Gastroesophageal sphincter (tissue), 4 donors: ENCODE measurements around the gene CADM2. TPM values are rescaled to one million over a fixed set of nuclear protein-coding genes. Genes with fewer than 3 reads are reported as not detected.

Experiments
- ATAC-seq: fragments of 150-250 bp; one replicate; pipeline ENCODE4 v1.9.1; 2016; ENCODE audit warnings: mild to moderate bottlenecking, moderate library complexity
- H3K27ac ChIP-seq, 4 donors: fragments of 200-600 bp; sonication (generic) in 3 of 4; 1 replicate in 3 of 4; 2 replicates in 1 of 4; pipeline ENCODE4 v1.5.1; 2016 to 2019
- H3K27me3 ChIP-seq: fragments of 200-600 bp; sonication (generic); one replicate; pipeline ENCODE4 v1.5.1; 2019
- H3K36me3 ChIP-seq, 2 donors: fragments of 200-600 bp; sonication (generic); one replicate each; pipeline ENCODE4 v1.5.1; 2019; ENCODE audit warnings: control low read depth in 1 of 2
- H3K4me1 ChIP-seq, 3 donors: fragments of 200-600 bp; sonication (generic); 1 replicate in 2 of 3; 2 replicates in 1 of 3; pipeline ENCODE4 v1.5.1; 2016 to 2019; ENCODE audit warnings: control low read depth in 2 of 3
- H3K4me3 ChIP-seq, 2 donors: fragments of 200-600 bp; sonication (generic); one replicate each; pipeline ENCODE4 v1.5.1; 2019; ENCODE audit warnings: mild to moderate bottlenecking in 1 of 2, moderate library complexity in 1 of 2
- H3K9me3 ChIP-seq, 3 donors: fragments of 200-600 bp; sonication (generic); one replicate each; pipeline ENCODE4 v1.5.1; 2017 to 2019; ENCODE audit warnings: control low read depth in 2 of 3
- CTCF ChIP-seq, 4 experiments: fragments of 200-600 bp in 2 of 4; fragments of 450-650 bp in 2 of 4; sonication (generic) in 1 of 4; IDR thresholded peaks; one replicate each; pipeline ENCODE4 v1.5.1; 2017 to 2019; ENCODE audit warnings: antibody characterized with exemption in 4 of 4, mild to moderate bottlenecking in 2 of 4, moderate library complexity in 2 of 4
- EP300 ChIP-seq: sonication (generic); formaldehyde crosslinking; IDR thresholded peaks from one replicate; pipeline ENCODE4 v1.6.1; 2017; ENCODE audit warnings: antibody characterized with exemption, mild to moderate bottlenecking
- POLR2A ChIP-seq, 2 donors: fragments of 450-650 bp; IDR thresholded peaks; one replicate each; pipeline ENCODE4 v1.6.1; 2017; ENCODE audit warnings: antibody characterized with exemption in 2 of 2, mild to moderate bottlenecking in 2 of 2, moderate library complexity in 1 of 2
- POLR2AphosphoS5 ChIP-seq: sonication (generic); formaldehyde crosslinking; IDR thresholded peaks from one replicate; pipeline ENCODE4 v1.6.1; 2017; ENCODE audit warnings: antibody characterized with exemption
- WGBS, 2 donors: methylation state at CpG; one replicate each; pipeline ENCODE4 v1.1.5; 2018; ENCODE audit warnings: low coverage in 1 of 2; 5-methylcytosine and 5-hydroxymethylcytosine counted together
- total RNA-seq, 4 donors: library from RNA; depleted of rRNA; stranded (reverse); fragments of >200 nt; gene quantifications; one replicate each; pipeline ENCODE4 v1.1.0, GENCODE V29; 2016

CADM2 gene
- total RNA-seq, 4 donors from 2014 or later = 8.2 to 10.1 (median 9.4) TPM

- no peak for ATAC-seq
- TF ChIP-seq CTCF (IDR thresholded peaks at IDR 0.05) (no peak), POLR2A (IDR thresholded peaks at IDR 0.05) (no peak), POLR2AphosphoS5 (no peak)
- 76 to 86% methylated on average over 2 of the region's 2 CpGs for WGBS, 2 donors
- Histone ChIP-seq H3K9me3 (no peaks in the 10 kb centered on the region), H3K4me1 (no peaks in the 10 kb centered on the region), H3K4me3 (no peak overlapping the region), H3K27me3 (no peaks in the 10 kb centered on the region), H3K36me3 (no peaks in the 10 kb centered on the region), H3K27ac (no peak overlapping the region)
These were observed 285.7 kb downstream of the CADM2 start for GRCh38 chr3:85244519-85244918.

GRCh38 chr3:85251766-85252165 lies 293.0 kb downstream of the CADM2 start:
- WGBS, 2 donors = 85 to 88% methylated on average over 1 of the region's 1 CpG
- no peak for ATAC-seq
- H3K4me3 ChIP-seq = no peak overlapping the region
- H3K27ac ChIP-seq = no peak overlapping the region
- no peaks in the 10 kb centered on the region for H3K9me3 ChIP-seq
- H3K36me3 ChIP-seq = no peaks in the 10 kb centered on the region
- no peak for TF ChIP-seq POLR2A (IDR thresholded peaks at IDR 0.05)
- TF ChIP-seq POLR2AphosphoS5 = no peak
- no peak for TF ChIP-seq EP300
- TF ChIP-seq CTCF (IDR thresholded peaks at IDR 0.05) = no peak
- H3K27me3 ChIP-seq = no peaks in the 10 kb centered on the region
- H3K4me1 ChIP-seq = no peaks in the 10 kb centered on the region

GRCh38 chr3:85252686-85253085 lies 293.9 kb downstream of the CADM2 start:
- 8 to 27% methylated on average over 1 of the region's 1 CpG for WGBS, 2 donors
- Histone ChIP-seq H3K9me3 (no peaks in the 10 kb centered on the region), H3K27me3 (no peaks in the 10 kb centered on the region), H3K4me1 (no peaks in the 10 kb centered on the region), H3K4me3 (no peak overlapping the region), H3K36me3 (no peaks in the 10 kb centered on the region), H3K27ac (no peak overlapping the region)
- ATAC-seq = no peak
- no peak for TF ChIP-seq POLR2AphosphoS5
- no peak for TF ChIP-seq POLR2A (IDR thresholded peaks at IDR 0.05)
- no peak for TF ChIP-seq CTCF (IDR thresholded peaks at IDR 0.05)
- no peak for TF ChIP-seq EP300

- no peak overlapping the region for H3K4me3 ChIP-seq
- H3K27me3 ChIP-seq = no peaks in the 10 kb centered on the region
- TF ChIP-seq CTCF (IDR thresholded peaks at IDR 0.05) (no peak), EP300 (no peak), POLR2A (IDR thresholded peaks at IDR 0.05) (no peak), POLR2AphosphoS5 (no peak)
- no peak overlapping the region for H3K27ac ChIP-seq
- no peaks in the 10 kb centered on the region for H3K9me3 ChIP-seq
- WGBS, 2 donors = 37 to 55% methylated on average over 3 of the region's 3 CpGs
- no peaks in the 10 kb centered on the region for H3K4me1 ChIP-seq
- H3K36me3 ChIP-seq = no peaks in the 10 kb centered on the region
- no peak for ATAC-seq
These were observed 295.9 kb downstream of the CADM2 start for GRCh38 chr3:85254738-85255137.

- no peaks in the 10 kb centered on the region for H3K27me3 ChIP-seq
- no peak for TF ChIP-seq EP300
- no peak for TF ChIP-seq CTCF (IDR thresholded peaks at IDR 0.05)
- no peak for TF ChIP-seq POLR2A (IDR thresholded peaks at IDR 0.05)
- no peak for TF ChIP-seq POLR2AphosphoS5
- no peaks in the 10 kb centered on the region for H3K36me3 ChIP-seq
- WGBS, 2 donors = 45 to 52% methylated on average over 4 of the region's 4 CpGs
- no peak overlapping the region for H3K4me3 ChIP-seq
- H3K9me3 ChIP-seq = no peaks in the 10 kb centered on the region
- H3K27ac ChIP-seq = no peak overlapping the region
- no peaks in the 10 kb centered on the region for H3K4me1 ChIP-seq
- no peak for ATAC-seq
These were observed 297.2 kb downstream of the CADM2 start for GRCh38 chr3:85255949-85256348.
